Measurements from ENCODE around the gene ENHO. TPM values are rescaled to one million over a fixed set of nuclear protein-coding genes. Genes with fewer than 3 reads are reported as not detected.

The ENHO gene
- total RNA-seq, 6 donors from 2014 or later: 0.40 to 1.4 (median 0.71) TPM; not detected in 3

GRCh38 chr9:34492051-34492450 lies 30.7 kb downstream of the ENHO start:
- no peak for TF ChIP-seq POLR2AphosphoS5 (IDR thresholded peaks at IDR 0.05)
- TF ChIP-seq EP300 (IDR thresholded peaks at IDR 0.05): no peak
- TF ChIP-seq, protein P1, sequence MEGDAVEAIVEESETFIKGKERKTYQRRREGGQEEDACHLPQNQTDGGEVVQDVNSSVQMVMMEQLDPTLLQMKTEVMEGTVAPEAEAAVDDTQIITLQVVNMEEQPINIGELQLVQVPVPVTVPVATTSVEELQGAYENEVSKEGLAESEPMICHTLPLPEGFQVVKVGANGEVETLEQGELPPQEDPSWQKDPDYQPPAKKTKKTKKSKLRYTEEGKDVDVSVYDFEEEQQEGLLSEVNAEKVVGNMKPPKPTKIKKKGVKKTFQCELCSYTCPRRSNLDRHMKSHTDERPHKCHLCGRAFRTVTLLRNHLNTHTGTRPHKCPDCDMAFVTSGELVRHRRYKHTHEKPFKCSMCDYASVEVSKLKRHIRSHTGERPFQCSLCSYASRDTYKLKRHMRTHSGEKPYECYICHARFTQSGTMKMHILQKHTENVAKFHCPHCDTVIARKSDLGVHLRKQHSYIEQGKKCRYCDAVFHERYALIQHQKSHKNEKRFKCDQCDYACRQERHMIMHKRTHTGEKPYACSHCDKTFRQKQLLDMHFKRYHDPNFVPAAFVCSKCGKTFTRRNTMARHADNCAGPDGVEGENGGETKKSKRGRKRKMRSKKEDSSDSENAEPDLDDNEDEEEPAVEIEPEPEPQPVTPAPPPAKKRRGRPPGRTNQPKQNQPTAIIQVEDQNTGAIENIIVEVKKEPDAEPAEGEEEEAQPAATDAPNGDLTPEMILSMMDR (IDR thresholded peaks at IDR 0.05): no peak
- no peak for TF ChIP-seq POLR2A (IDR thresholded peaks at IDR 0.05)
- no peaks in the 10 kb centered on the region for H3K9me3 ChIP-seq
- no peaks in the 10 kb centered on the region for H3K36me3 ChIP-seq
- no peaks in the 10 kb centered on the region for H3K27me3 ChIP-seq
- DNase-seq (no peak), ATAC-seq (ENCODE audit: low FRiP score in 2 of 2) (no peak)
- WGBS, 2 donors: 23 to 39% methylated on average over 2 of the region's 2 CpGs
- H3K27ac ChIP-seq: no peak overlapping the region
- no peaks in the 10 kb centered on the region for H3K4me1 ChIP-seq
- no peak overlapping the region for H3K4me3 ChIP-seq

GRCh38 chr9:34491596-34491995 lies 31.2 kb downstream of the ENHO start:
- Histone ChIP-seq H3K27me3 (no peaks in the 10 kb centered on the region), H3K4me1 (no peaks in the 10 kb centered on the region), H3K9me3 (no peaks in the 10 kb centered on the region), H3K27ac (no peak overlapping the region), H3K36me3 (no peaks in the 10 kb centered on the region), H3K4me3 (no peak overlapping the region)
- TF ChIP-seq, protein P1 (IDR thresholded peaks at IDR 0.05): no peak
- TF ChIP-seq POLR2AphosphoS5 (IDR thresholded peaks at IDR 0.05): no peak
- TF ChIP-seq POLR2A (IDR thresholded peaks at IDR 0.05): no peak
- TF ChIP-seq EP300 (IDR thresholded peaks at IDR 0.05): no peak
- WGBS, 2 donors: 42 to 47% methylated on average over 2 of the region's 2 CpGs
- no peak for ATAC-seq (ENCODE audit: low FRiP score in 2 of 2)
- no peak for DNase-seq

DNA sequence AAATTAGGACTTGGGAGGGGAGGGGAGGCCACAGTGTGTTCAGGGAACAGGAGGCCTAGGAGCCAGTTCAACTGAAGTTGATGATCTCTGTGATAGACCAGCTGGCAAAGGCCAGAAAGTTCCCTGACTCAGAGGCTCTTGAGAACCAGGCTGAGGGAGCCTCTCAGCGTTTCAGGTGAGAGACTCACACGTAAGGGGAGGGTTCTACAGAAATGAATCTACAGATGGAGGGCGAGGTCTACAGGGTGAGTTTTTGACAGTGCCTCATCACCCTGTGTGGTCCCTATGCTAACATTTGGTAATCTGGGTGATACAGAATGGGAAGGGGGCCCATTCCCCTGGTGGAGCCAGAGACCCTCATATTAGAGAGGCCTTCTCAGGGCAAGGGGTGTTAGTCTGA lies 32.0 kb downstream of the ENHO start:
- Histone ChIP-seq H3K4me3 (no peak overlapping the region), H3K4me1 (no peaks in the 10 kb centered on the region), H3K27ac (no peak overlapping the region), H3K27me3 (no peaks in the 10 kb centered on the region), H3K36me3 (no peaks in the 10 kb centered on the region), H3K9me3 (no peaks in the 10 kb centered on the region)
- DNase-seq (no peak), ATAC-seq (ENCODE audit: low FRiP score in 2 of 2) (peak in 1 of 2 donors; percentile 31)
- no peak for TF ChIP-seq POLR2AphosphoS5 (IDR thresholded peaks at IDR 0.05)
- TF ChIP-seq, protein P1 (IDR thresholded peaks at IDR 0.05): no peak
- no peak for TF ChIP-seq POLR2A (IDR thresholded peaks at IDR 0.05)
- TF ChIP-seq EP300 (IDR thresholded peaks at IDR 0.05): no peak
- WGBS, 2 donors: 45 to 67% methylated on average over 3 of the region's 3 CpGs

DNA sequence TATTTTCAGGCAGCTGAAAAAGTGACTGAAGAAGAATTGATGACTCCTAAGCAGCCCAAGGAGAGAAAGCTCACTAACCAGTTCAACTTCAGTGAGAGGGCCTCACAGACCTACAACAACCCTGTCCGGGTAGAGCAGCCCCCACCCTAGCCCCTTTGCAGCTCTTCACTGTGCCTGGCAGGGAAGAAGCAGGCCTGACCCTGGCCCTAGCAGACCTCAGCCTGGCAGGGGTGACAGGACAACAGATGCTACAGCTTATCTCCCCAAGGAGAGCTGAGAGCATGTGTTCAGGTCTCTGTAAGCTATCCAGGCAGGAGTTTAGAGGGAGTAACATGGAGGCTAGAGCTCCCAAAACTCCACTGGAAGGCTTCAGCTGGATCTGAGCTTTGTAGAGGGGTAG lies 32.4 kb downstream of the ENHO start:
- Histone ChIP-seq H3K27me3 (no peaks in the 10 kb centered on the region), H3K4me3 (no peak overlapping the region), H3K9me3 (no peaks in the 10 kb centered on the region), H3K36me3 (no peaks in the 10 kb centered on the region), H3K27ac (no peak overlapping the region), H3K4me1 (no peaks in the 10 kb centered on the region)
- 57 to 100% methylated on average over 1 of the region's 1 CpG for WGBS, 2 donors
- ATAC-seq (ENCODE audit: low FRiP score in 2 of 2) (no peak), DNase-seq (no peak)
- TF ChIP-seq, protein P1 (IDR thresholded peaks at IDR 0.05): no peak
- TF ChIP-seq POLR2A (IDR thresholded peaks at IDR 0.05) (no peak), POLR2AphosphoS5 (IDR thresholded peaks at IDR 0.05) (no peak), EP300 (IDR thresholded peaks at IDR 0.05) (no peak)

GRCh38 chr9:34486572-34486971 lies 36.2 kb downstream of the ENHO start:
- Histone ChIP-seq H3K9me3 (no peaks in the 10 kb centered on the region), H3K4me3 (no peak overlapping the region), H3K4me1 (no peaks in the 10 kb centered on the region), H3K27me3 (no peaks in the 10 kb centered on the region), H3K36me3 (no peaks in the 10 kb centered on the region), H3K27ac (no peak overlapping the region)
- DNase-seq (no peak), ATAC-seq (ENCODE audit: low FRiP score in 2 of 2) (no peak)
- WGBS, 2 donors: 60 to 63% methylated on average over 3 of the region's 3 CpGs
- TF ChIP-seq, protein P1 (IDR thresholded peaks at IDR 0.05): no peak
- no peak for TF ChIP-seq POLR2AphosphoS5 (IDR thresholded peaks at IDR 0.05)

Measured in upper lobe of left lung (tissue), 6 donors.